Stomach (tissue), 9 donors: ENCODE measurements around the gene SENP7. TPM values are rescaled to one million over a fixed set of nuclear protein-coding genes. Genes with fewer than 3 reads are reported as not detected.
"Not testable (repeated sequence)": the region's sequence is repeated elsewhere in the genome, so short reads cannot be mapped to it uniquely, and the experiment has no call there.

ENCODE experiments used
- DNase-seq, 2 donors: peaks; one replicate each; pipeline versions ENCODE4 v3.0.0 to v3.0.0-alpha.2; 2013 to 2019
- H3K27ac ChIP-seq, 5 donors: fragments of 200-600 bp in 4 of 5; sonication (generic) in 4 of 5; one replicate each; pipeline ENCODE4 v1.5.1; 2013 to 2019; ENCODE audit warnings: mild to moderate bottlenecking in 1 of 5, moderate library complexity in 1 of 5
- H3K27me3 ChIP-seq, 3 donors: fragments of 200-600 bp; sonication (generic); one replicate each; pipeline ENCODE4 v1.5.1; 2017 to 2019; ENCODE audit warnings: mixed run types in 1 of 3
- H3K36me3 ChIP-seq, 4 donors: fragments of 200-600 bp; sonication (generic); 1 replicate in 3 of 4; 2 replicates in 1 of 4; pipeline ENCODE4 v1.5.1; 2016 to 2019
- H3K4me1 ChIP-seq, 4 donors: fragments of 200-600 bp; sonication (generic); one replicate each; pipeline ENCODE4 v1.5.1; 2016 to 2019
- H3K4me3 ChIP-seq, 4 donors: fragments of 200-600 bp; sonication (generic) in 3 of 4; one replicate each; pipeline ENCODE4 v1.5.1; 2016 to 2019; ENCODE audit warnings: mild to moderate bottlenecking in 1 of 4
- H3K9me3 ChIP-seq, 4 donors: fragments of 200-600 bp; sonication (generic); one replicate each; pipeline ENCODE4 v1.5.1; 2016 to 2019
- EP300 ChIP-seq: sonication (generic); formaldehyde crosslinking; IDR thresholded peaks from one replicate; pipeline ENCODE4 v1.6.1; 2017; ENCODE audit warnings: antibody characterized with exemption
- POLR2A ChIP-seq, 4 donors: fragments of 450-650 bp; IDR thresholded peaks; one replicate each; pipeline ENCODE4 v1.6.1; 2016; ENCODE audit warnings: antibody characterized with exemption in 4 of 4, control low read depth in 2 of 4, mild to moderate bottlenecking in 1 of 4, moderate library complexity in 1 of 4
- POLR2AphosphoS5 ChIP-seq, 3 donors: sonication (generic); formaldehyde crosslinking; IDR thresholded peaks; one replicate each; pipeline ENCODE4 v1.6.1; 2016; ENCODE audit warnings: antibody characterized with exemption in 3 of 3
- whole genome bisulfite sequencing, 5 donors: extraction: QIAGEN DNeasy Blood & Tissue Kit in 3 of 5; methylation state at CpG; one replicate each; pipeline versions ENCODE4 v1.1.5 to v1.1.7; 2013 to 2018; 5-methylcytosine and 5-hydroxymethylcytosine counted together
- intact Hi-C: fragments of 100-400 bp; cut with DNase I; formaldehyde crosslinking; loops from one replicate; pipeline ENCODE4 v1.15.1; 2023; ENCODE audit warnings: low total_unique reads
- polyA plus RNA-seq, 3 donors: library from polyadenylated mRNA; stranded (reverse); fragments of 200-250 nt; gene quantifications; one replicate each; pipeline ENCODE4 v1.2.3, GENCODE V29; 2013
- total RNA-seq, 5 donors: library from RNA; depleted of rRNA; stranded (reverse); fragments of >200 nt; gene quantifications; one replicate each; pipeline versions ENCODE4 v1.1.0 to v1.2.3, GENCODE V29; 2014 to 2016
- TF ChIP-seq, protein P1 (sequence below), 7 experiments: fragments of 450-650 bp in 4 of 7; fragments of 200-600 bp in 3 of 7; sonication (generic) in 3 of 7; IDR thresholded peaks; one replicate each; pipeline ENCODE4 v1.5.1; 2016 to 2019; ENCODE audit warnings: antibody characterized with exemption in 7 of 7, control low read depth in 2 of 7, mild to moderate bottlenecking in 1 of 7
- donor health status: healthy with polysubstance abuse.
- donor health status: Bipolar disorder and iron deficiency.
- donor health status: healthy.

Gene SENP7
- total and polyA plus RNA-seq, 8 donors: 1.4 to 93.1 (median 14.6) TPM

DNA sequence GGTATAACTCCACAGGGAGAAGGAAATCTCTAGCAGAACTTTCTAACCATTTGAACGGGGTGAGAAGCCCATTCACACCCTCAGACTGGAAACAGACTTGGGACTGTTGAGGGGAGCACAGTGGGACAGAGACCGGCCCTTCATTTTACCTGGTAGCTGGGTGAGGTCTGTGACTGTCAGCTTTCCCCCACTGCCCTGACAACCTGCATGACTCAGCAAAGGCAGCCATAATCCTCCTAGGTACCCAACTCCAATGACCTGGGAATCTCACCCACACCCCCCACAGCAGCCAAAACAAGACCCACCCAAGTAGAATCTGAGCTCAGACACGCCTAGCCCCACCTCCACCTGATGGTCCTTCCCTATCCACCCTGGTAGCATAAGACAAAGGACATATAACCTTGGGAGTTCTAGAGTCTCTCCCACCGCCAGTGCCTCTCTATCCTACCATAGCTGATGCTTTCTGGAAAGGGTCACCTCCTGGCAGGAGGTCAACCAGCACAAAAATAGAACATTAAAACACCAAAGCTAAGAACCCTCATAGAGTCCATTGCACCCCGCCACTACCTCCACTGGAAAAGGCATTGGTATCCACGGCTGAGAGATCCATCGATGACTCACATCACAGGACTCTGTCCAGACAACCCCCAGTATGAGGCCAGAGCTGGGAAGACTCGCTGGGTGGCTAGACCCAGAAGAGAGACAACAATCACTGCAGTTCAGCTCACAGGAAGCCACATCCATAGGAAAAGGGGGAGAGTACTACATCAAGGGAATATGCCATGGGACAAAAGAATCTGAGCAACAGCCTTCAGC lies 28.0 kb downstream of the SENP7 start:
- H3K4me1 ChIP-seq: no peaks in the 10 kb centered on the region
- H3K27me3 ChIP-seq: no peaks in the 10 kb centered on the region
- TF ChIP-seq, protein P1, sequence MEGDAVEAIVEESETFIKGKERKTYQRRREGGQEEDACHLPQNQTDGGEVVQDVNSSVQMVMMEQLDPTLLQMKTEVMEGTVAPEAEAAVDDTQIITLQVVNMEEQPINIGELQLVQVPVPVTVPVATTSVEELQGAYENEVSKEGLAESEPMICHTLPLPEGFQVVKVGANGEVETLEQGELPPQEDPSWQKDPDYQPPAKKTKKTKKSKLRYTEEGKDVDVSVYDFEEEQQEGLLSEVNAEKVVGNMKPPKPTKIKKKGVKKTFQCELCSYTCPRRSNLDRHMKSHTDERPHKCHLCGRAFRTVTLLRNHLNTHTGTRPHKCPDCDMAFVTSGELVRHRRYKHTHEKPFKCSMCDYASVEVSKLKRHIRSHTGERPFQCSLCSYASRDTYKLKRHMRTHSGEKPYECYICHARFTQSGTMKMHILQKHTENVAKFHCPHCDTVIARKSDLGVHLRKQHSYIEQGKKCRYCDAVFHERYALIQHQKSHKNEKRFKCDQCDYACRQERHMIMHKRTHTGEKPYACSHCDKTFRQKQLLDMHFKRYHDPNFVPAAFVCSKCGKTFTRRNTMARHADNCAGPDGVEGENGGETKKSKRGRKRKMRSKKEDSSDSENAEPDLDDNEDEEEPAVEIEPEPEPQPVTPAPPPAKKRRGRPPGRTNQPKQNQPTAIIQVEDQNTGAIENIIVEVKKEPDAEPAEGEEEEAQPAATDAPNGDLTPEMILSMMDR (IDR thresholded peaks at IDR 0.05): no peak
- TF ChIP-seq POLR2AphosphoS5 (IDR thresholded peaks at IDR 0.05) (no peak), POLR2A (IDR thresholded peaks at IDR 0.05) (no peak), EP300 (no peak)
- H3K27ac ChIP-seq: no peak overlapping the region
- 92 to 95% (median 93%) methylated on average over 8 of the region's 8 CpGs for WGBS, 5 donors
- DNase-seq: no peak
- peaks cover 0 to 46% (median 22%) of the 10 kb centered on the region in 4 donors for H3K36me3 ChIP-seq
- no peak overlapping the region for H3K4me3 ChIP-seq
- intact Hi-C loops: no loop called here
- H3K9me3 ChIP-seq: no peaks in the 10 kb centered on the region

DNA sequence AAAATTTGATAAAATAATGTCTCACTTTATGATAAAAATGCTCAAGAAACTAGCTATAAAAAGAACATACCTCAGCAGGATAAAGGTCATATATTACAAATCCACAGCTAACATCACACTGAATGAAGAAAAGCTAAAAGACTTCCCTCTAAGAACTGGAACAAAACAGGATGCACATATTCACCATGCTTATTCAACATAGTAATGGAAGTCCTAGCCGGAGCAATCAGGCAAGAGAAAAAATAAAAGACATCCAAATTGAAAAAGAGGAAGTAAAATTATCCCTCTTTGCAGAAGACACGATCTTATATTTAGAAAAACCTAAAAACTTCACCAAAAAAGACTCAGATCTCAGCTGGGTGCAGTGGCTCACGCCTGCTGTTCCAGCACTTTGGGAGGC lies 34.0 kb downstream of the SENP7 start:
- Histone ChIP-seq H3K9me3 (no peaks in the 10 kb centered on the region), H3K4me3 (no peak overlapping the region), H3K27ac (no peak overlapping the region), H3K27me3 (no peaks in the 10 kb centered on the region), H3K4me1 (no peaks in the 10 kb centered on the region), H3K36me3 (peaks cover 0 to 30% (median 2%) of the 10 kb centered on the region in 4 donors)
- no peak for TF ChIP-seq EP300
- no peak for TF ChIP-seq POLR2A (IDR thresholded peaks at IDR 0.05)
- no peak for TF ChIP-seq POLR2AphosphoS5 (IDR thresholded peaks at IDR 0.05)
- TF ChIP-seq, protein P1 (IDR thresholded peaks at IDR 0.05): no peak
- no peak for DNase-seq
- 78 to 89% (median 87%) methylated on average over 3 of the region's 3 CpGs for WGBS, 5 donors
- intact Hi-C loops: no loop called here

DNA sequence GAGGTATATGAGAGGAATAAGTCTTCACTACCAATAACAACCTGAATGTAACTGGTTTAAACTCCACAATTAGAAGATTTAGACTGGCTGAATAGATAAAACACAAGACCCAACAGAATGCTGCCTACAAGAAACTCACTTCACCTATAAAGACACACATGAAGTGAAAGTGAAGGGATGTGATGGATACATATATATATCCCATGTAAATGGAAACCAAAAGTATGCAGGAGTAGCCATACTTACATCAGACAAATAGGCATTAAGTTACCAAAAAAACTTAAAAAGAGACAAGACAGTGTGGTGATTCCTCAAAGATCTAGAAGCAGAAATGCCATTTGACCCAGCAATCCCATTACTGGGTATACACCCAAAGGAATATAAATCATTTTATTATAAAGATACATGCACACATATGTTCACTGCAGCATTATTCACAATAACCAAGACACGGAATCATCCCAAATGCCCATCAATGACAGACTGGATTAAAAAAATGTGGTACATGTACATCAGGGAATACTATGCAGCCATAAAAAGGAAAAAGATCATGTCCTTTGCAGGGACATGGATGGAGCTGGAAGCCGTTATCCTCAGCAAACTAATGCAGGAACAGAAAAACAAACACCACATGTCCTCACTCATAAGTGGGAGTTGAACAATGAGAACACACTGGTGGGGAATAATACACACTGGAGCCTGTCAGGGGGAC lies 38.0 kb downstream of the SENP7 start:
- H3K4me1 ChIP-seq, H3K4me3 ChIP-seq, H3K27ac ChIP-seq, DNase-seq, H3K9me3 ChIP-seq, intact Hi-C loops, H3K27me3 ChIP-seq: not testable (repeated sequence)
- H3K36me3 ChIP-seq: peaks cover 0 to 20% (median 2%) of the 10 kb centered on the region in 4 donors
- WGBS, 5 donors: 89 to 98% (median 96%) methylated on average over 2 of the region's 2 CpGs

DNA sequence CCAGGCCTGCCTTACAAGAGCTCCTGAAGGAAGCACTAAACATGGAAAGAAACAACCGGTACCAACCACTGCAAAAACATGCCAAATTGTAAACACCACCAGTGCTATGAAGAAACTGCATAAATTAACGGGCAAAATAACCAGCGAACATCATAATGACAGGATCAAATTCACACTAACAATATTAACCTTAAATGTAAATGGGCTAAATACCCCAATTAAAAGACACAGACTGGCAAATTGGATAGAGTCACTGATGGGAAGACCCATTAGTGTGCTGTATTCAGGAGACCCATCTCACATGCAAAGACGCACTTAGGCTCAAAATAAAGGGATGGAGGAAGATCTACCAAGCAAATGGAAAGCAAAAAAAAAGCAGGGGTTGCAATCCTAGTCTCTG lies 44.3 kb downstream of the SENP7 start:
- H3K27me3 ChIP-seq, H3K9me3 ChIP-seq, DNase-seq, H3K36me3 ChIP-seq, intact Hi-C loops, H3K4me3 ChIP-seq, H3K27ac ChIP-seq: not testable (repeated sequence)
- WGBS, 5 donors: 95 to 98% (median 97%) methylated on average over 4 of the region's 4 CpGs
- H3K4me1 ChIP-seq: peaks cover 4 to 11% (median 7%) of the 10 kb centered on the region in 4 donors

DNA sequence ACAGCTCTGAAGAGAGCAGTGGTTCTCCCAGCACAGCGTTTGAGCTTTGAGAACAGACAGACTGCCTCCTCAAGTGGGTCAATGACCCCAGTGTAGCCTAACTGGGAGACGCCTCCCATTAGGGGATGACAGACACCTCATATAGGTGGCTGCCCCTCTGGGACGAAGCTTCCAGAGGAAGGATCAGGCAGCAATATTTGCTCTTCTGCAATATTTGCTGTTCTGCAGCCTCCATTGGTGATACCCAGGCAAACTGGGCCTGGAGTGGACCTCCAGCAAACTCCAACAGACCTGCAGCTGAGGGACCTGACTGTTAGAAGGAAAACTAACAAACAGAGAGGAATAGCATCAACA lies 45.7 kb downstream of the SENP7 start:
- intact Hi-C loops, H3K9me3 ChIP-seq, DNase-seq, H3K27me3 ChIP-seq: not testable (repeated sequence)
- peak overlapping the region; percentile 14 to 31 (median 22) for H3K4me3 ChIP-seq
- peaks cover 0 to 15% (median 2%) of the 10 kb centered on the region in 4 donors for H3K36me3 ChIP-seq
- peaks cover 4 to 11% (median 7%) of the 10 kb centered on the region in 4 donors for H3K4me1 ChIP-seq
- peak overlapping the region in 3 of 5 donors; percentile 31 to 51 (median 46) for H3K27ac ChIP-seq
- 24 to 86% (median 57%) methylated on average over 3 of the region's 3 CpGs for WGBS, 5 donors
